ENCODE results near the gene PNCK. TPM values are rescaled to one million over a fixed set of nuclear protein-coding genes. Genes with fewer than 3 reads are reported as not detected.

Gene PNCK
- total RNA-seq, 1 donor from 2014 or later, result not detected

DNA sequence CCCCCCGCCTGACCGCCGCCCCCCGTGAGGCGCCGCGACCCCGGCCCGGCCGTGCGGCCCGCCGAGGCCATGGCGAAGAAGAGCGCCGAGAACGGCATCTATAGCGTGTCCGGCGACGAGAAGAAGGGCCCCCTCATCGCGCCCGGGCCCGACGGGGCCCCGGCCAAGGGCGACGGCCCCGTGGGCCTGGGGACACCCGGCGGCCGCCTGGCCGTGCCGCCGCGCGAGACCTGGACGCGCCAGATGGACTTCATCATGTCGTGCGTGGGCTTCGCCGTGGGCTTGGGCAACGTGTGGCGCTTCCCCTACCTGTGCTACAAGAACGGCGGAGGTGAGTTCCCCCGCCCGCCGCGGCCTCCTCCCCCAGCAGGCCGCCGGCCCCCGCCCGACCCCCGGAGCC, 14.9 kb upstream of the PNCK start:
- no peak for ATAC-seq (ENCODE audit: low read depth)
- TF ChIP-seq, protein P1, sequence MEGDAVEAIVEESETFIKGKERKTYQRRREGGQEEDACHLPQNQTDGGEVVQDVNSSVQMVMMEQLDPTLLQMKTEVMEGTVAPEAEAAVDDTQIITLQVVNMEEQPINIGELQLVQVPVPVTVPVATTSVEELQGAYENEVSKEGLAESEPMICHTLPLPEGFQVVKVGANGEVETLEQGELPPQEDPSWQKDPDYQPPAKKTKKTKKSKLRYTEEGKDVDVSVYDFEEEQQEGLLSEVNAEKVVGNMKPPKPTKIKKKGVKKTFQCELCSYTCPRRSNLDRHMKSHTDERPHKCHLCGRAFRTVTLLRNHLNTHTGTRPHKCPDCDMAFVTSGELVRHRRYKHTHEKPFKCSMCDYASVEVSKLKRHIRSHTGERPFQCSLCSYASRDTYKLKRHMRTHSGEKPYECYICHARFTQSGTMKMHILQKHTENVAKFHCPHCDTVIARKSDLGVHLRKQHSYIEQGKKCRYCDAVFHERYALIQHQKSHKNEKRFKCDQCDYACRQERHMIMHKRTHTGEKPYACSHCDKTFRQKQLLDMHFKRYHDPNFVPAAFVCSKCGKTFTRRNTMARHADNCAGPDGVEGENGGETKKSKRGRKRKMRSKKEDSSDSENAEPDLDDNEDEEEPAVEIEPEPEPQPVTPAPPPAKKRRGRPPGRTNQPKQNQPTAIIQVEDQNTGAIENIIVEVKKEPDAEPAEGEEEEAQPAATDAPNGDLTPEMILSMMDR (IDR thresholded peaks at IDR 0.05), result no peak
- intact Hi-C loops (cut with micrococcal nuclease), result loop anchor here (5.0 to 10.0 kb wide), 2 partner anchors 34 to 76 kb away; partner anchors contain the start of genes ABCD1, BCAP31 and PLXNB3

DNA sequence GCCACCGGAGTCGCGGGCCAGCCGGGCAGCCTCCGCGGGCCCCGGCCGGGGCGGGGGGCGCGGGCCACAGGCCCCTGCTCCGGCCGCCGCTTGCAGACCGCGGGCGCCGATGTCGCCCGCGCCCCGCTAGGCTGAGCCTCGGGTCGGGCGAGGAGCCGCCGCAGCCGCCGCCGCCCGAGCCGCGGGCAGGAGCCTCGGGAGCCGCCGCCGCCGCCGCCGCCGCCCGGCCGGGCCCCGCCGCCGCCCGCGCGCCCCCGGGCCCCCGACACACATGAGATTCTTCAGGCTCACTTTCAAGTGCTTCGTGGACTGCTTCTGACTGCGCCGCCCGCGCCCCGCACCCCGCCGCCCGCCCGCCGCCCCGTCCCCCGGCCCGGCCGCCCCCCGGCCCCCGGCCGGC, 14.5 kb upstream of the PNCK start:
- no peak overlapping the region for H3K27ac Mint-ChIP-seq
- intact Hi-C loops (cut with micrococcal nuclease), result loop anchor here (5.0 to 10.0 kb wide), 2 partner anchors 34 to 77 kb away; partner anchors contain the start of genes ABCD1, BCAP31 and PLXNB3
- H3K9me3 Mint-ChIP-seq, result no peaks in the 10 kb centered on the region
- peak; percentile 28 for ATAC-seq (ENCODE audit: low read depth)
- no peaks in the 10 kb centered on the region for H3K36me3 Mint-ChIP-seq (ENCODE audit: low read depth)
- H3K4me1 Mint-ChIP-seq, result no peaks in the 10 kb centered on the region
- H3K27me3 Mint-ChIP-seq, result peaks cover 3% of the 10 kb centered on the region
- TF ChIP-seq, protein P1 (IDR thresholded peaks at IDR 0.05), result no peak
- CTCF ChIA-PET, result no interaction called here
- no peak overlapping the region for H3K4me3 Mint-ChIP-seq
- POLR2A ChIA-PET, result no interaction called here
- DNase-seq, result no peak

More for the DNA sequence above, 14.9 kb upstream of the PNCK start:
- no peak overlapping the region for H3K27ac Mint-ChIP-seq
- no peaks in the 10 kb centered on the region for H3K4me1 Mint-ChIP-seq
- H3K36me3 Mint-ChIP-seq (ENCODE audit: low read depth), result no peaks in the 10 kb centered on the region
- ChIA-PET POLR2A (no interaction called here), CTCF (no interaction called here)
- no peaks in the 10 kb centered on the region for H3K9me3 Mint-ChIP-seq
- H3K27me3 Mint-ChIP-seq, result peaks cover 3% of the 10 kb centered on the region
- no peak overlapping the region for H3K4me3 Mint-ChIP-seq
- DNase-seq, result no peak

DNA sequence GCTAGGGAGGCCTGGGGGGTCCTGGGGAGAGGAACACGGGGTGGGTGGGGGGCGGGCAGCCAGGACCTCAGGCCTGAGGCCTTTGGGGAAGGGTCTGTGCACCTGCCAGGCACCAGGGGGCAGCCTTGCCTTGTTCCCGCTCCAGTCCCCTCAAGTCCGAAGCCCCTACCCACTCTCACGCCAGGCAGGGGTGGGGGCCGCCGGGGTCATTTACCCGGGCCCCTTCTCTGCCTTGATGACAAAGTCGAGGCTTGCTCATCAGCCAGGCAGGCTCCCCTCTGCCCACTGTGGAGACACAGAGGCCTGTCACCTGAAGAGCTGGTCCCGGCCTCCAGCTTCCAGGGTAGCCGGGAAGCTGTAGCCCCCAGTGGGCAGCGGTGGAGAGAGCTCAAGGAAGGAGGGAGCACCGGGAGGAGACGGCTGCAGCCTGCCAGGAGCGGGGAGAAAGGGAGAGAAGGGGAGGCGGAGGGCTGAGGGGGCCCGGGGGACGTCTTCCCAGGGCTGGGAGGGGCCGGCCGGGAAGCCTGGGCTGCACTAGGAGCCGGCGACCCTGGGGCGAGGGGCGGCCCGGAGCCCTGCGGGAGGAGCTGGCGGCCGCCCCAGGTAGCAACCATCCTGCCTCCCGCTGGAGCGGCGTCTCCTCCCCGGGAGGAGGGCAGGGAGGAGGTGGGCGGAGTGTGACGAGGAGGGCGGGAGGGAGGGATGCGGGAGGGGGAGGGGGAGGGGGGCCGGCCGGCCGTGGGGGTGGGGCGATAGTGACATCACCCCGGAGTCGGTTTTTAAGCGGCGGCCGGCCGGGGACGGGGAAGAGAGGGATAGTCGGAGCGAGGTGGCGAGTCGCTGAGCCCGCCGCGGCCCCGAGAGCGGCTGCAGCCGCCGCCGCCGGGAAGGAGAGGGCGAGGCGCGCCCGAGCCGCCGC, 13.8 kb upstream of the PNCK start, which contains the start of gene SLC6A8:
SLC6A8 (plus strand) TSS at position 806 of the 919 bp plus-strand sequence. CDS start 649 bp downstream, outside the sequence.
- Mint-ChIP-seq H3K4me3 (peak within 1 kb of the TSS; percentile 83), H3K4me1 (no peaks in the 10 kb centered on the region), H3K36me3 (ENCODE audit: low read depth) (no peaks in the 10 kb centered on the region), H3K9me3 (no peaks in the 10 kb centered on the region), H3K27ac (no peak within 1 kb of the TSS), H3K27me3 (peaks cover 3% of the 10 kb centered on the region)
- ChIA-PET CTCF (interaction anchor here (0.8 to 1.1 kb wide), 2 partner anchors 17 to 81 kb away, joined by 3 read pairs; no protein-coding TSS in a partner anchor), POLR2A (interaction anchor here (1.0 kb wide), 1 partner anchor 39 kb away, joined by 3 read pairs; no protein-coding TSS in a partner anchor)
- peak; percentile 34 for DNase-seq
- intact Hi-C loops (cut with micrococcal nuclease), result loop anchor here (2.0 to 10.0 kb wide), 3 partner anchors 35 to 259 kb away; partner anchors contain the start of genes ABCD1, BCAP31 and PLXNB3
- TF ChIP-seq, protein P1 (IDR thresholded peaks at IDR 0.05), result no peak
- ATAC-seq (ENCODE audit: low read depth), result peak; percentile 68

DNA sequence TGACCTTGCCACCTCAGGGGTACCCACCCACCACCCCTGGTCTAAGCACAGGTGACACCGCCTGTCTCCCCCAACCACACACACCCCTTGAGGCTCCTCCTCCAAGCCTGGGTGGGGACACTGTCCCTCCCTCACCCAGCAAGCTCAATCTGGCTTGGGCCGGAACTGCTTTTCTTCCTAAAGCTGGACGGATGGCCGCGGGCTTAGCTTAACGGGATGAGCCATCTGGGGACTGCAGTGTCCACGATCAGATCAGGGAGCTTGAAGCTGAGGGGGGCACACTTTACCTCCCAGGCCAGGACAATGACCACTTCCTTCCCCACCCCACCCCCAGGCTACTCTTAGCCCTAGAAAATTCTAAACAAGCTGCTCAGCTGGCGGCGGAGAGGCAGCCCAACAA, 13.1 kb upstream of the PNCK start:
- ATAC-seq (ENCODE audit: low read depth), result no peak
- Mint-ChIP-seq H3K27me3 (peaks cover 3% of the 10 kb centered on the region), H3K9me3 (no peaks in the 10 kb centered on the region), H3K4me3 (no peak overlapping the region), H3K4me1 (no peaks in the 10 kb centered on the region), H3K27ac (no peak overlapping the region), H3K36me3 (ENCODE audit: low read depth) (no peaks in the 10 kb centered on the region)
- CTCF ChIA-PET, result interaction anchor here (1.1 to 1.2 kb wide), 2 partner anchors 18 to 261 kb away, joined by 3 read pairs; no protein-coding TSS in a partner anchor
- POLR2A ChIA-PET, result interaction anchor here (1.0 kb wide), 1 partner anchor 40 kb away, joined by 3 read pairs; no protein-coding TSS in a partner anchor
- intact Hi-C loops (cut with micrococcal nuclease), result loop anchor here (2.0 to 10.0 kb wide), 3 partner anchors 36 to 260 kb away; partner anchors contain the start of genes ABCD1, BCAP31 and PLXNB3
- DNase-seq, result no peak
- TF ChIP-seq, protein P1 (IDR thresholded peaks at IDR 0.05), result no peak

All from activated B cell treated with CpG ODN at 0.5 μM for 24 hours (primary cell).